SU-DHL-6 (cell line): ENCODE results near the gene VWA3A.
"Not testable (repeated sequence)": the region's sequence is repeated elsewhere in the genome, so short reads cannot be mapped to it uniquely, and the experiment has no call there.

Source experiments
- H2AFZ ChIP-seq: fragments of 200-600 bp; sonication (generic); 2 replicates; pipeline ENCODE4 v1.6.1; 2014; ENCODE audit warnings: low read depth, mild to moderate bottlenecking, moderate library complexity, mixed read lengths, antibody characterized with exemption, low read length; ENCODE audit not compliant: severe bottlenecking
- H3F3A ChIP-seq: fragments of 200-600 bp; shearing (Covaris generic); 2 replicates; pipeline ENCODE4 v1.6.0; 2016; ENCODE audit warnings: antibody characterized with exemption, mild to moderate bottlenecking; ENCODE audit not compliant: insufficient read depth
- H3K27ac ChIP-seq: fragments of 200-600 bp; sonication (generic); 2 replicates; pipeline ENCODE4 v1.5.1; 2016; ENCODE audit warnings: low read depth, mild to moderate bottlenecking, low read length, moderate library complexity, mixed read lengths
- H3K27me3 ChIP-seq: fragments of 200-600 bp; sonication (generic), shearing (Covaris generic); 2 replicates; pipeline ENCODE4 v1.6.0; 2014; ENCODE audit warnings: mild to moderate bottlenecking, low read length
- H3K36me3 ChIP-seq: fragments of 200-600 bp; sonication (generic); 2 replicates; pipeline ENCODE4 v1.6.1; 2014; ENCODE audit warnings: mild to moderate bottlenecking, low read length, mixed read lengths
- H3K4me2 ChIP-seq: fragments of 300-600, 200-600 bp; shearing (Covaris generic), sonication (generic); 2 replicates; pipeline ENCODE4 v1.6.0; 2014; ENCODE audit warnings: low read length, low read depth, mild to moderate bottlenecking; ENCODE audit not compliant: poor library complexity, severe bottlenecking
- H3K4me3 ChIP-seq: fragments of 200-600 bp; sonication (generic); 2 replicates; pipeline ENCODE4 v1.5.1; 2014; ENCODE audit warnings: antibody characterized with exemption, low read length, mild to moderate bottlenecking, mixed read lengths; ENCODE audit not compliant: insufficient read depth, poor library complexity, severe bottlenecking
- H3K79me2 ChIP-seq: fragments of 200-600 bp; sonication (generic); 2 replicates; pipeline ENCODE4 v1.6.1; 2014; ENCODE audit warnings: mild to moderate bottlenecking, low read length, moderate library complexity; ENCODE audit not compliant: insufficient read depth
- H3K9ac ChIP-seq: fragments of 200-600 bp; sonication (generic); 2 replicates; pipeline ENCODE4 v1.7.0; 2014; ENCODE audit warnings: mild to moderate bottlenecking, low read length
- H3K9me2 ChIP-seq: fragments of 200-600 bp; sonication (generic); replicated peaks from 2 replicates; pipeline ENCODE4 v1.6.1; 2014; ENCODE audit warnings: low read length; ENCODE audit not compliant: insufficient read depth
- H3K9me3 ChIP-seq: fragments of 200-600 bp; sonication (generic); 2 replicates; pipeline ENCODE4 v1.6.1; 2014; ENCODE audit warnings: low read length, mixed read lengths; ENCODE audit not compliant: insufficient read depth
- H4K20me1 ChIP-seq: fragments of 200-600 bp; sonication (generic); 2 replicates; pipeline ENCODE4 v1.6.1; 2014; ENCODE audit warnings: low read depth, mild to moderate bottlenecking, antibody characterized with exemption, low read length, moderate library complexity, mixed read lengths
- EZH2phosphoT487 ChIP-seq: fragments of 200-600 bp; sonication (generic), shearing (Covaris generic); conservative IDR thresholded peaks from 2 replicates; pipeline ENCODE4 v1.6.1; 2018; ENCODE audit warnings: mild to moderate bottlenecking, antibody characterized with exemption, low read length, moderate library complexity, mixed read lengths
- TF ChIP-seq, protein P1 (sequence below): fragments of 200-600 bp; sonication (generic); IDR thresholded peaks from one replicate; pipeline ENCODE4 v1.5.1; 2017; ENCODE audit warnings: antibody characterized with exemption, mild to moderate bottlenecking, low read length, moderate library complexity; ENCODE audit not compliant: insufficient read depth, poor library complexity, severe bottlenecking

The VWA3A gene

DNA sequence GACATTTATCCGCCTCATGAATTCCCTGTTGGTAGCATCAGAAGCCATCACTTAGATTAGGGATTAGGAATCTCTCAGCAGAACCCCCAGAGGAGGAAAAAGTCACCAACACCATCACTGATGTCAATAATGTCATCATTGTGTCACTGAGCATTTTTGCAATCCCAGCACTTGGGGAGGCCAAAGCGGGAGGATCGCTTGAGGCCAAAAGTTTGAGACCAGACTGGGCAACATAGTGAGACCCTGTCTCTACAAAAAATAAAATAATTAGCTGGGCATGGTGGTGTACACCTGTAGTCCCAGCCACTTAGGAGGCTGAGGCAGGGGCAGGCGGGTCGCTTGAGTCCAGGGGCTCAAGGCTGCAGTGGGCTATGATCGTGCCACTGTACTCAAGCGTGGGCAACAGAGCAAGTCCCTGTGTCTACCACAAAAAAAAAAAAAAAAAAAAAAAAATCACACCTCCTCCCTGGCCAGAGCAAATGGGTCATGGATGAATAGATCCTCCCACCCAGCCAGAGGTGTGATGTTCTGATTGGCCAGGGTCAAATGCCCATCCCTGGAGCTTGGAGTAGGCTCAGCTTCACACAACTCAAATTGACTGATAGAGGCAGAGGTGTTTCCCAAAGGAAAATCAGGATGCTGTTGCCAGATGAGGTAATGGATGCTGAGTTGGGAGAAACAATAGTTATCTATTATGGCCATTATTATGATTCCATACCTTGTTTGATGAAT lies 31.6 kb downstream of the VWA3A start:
- no peaks in the 10 kb centered on the region for H4K20me1 ChIP-seq
- no peaks in the 10 kb centered on the region for H3K9me3 ChIP-seq
- TF ChIP-seq, protein P1, sequence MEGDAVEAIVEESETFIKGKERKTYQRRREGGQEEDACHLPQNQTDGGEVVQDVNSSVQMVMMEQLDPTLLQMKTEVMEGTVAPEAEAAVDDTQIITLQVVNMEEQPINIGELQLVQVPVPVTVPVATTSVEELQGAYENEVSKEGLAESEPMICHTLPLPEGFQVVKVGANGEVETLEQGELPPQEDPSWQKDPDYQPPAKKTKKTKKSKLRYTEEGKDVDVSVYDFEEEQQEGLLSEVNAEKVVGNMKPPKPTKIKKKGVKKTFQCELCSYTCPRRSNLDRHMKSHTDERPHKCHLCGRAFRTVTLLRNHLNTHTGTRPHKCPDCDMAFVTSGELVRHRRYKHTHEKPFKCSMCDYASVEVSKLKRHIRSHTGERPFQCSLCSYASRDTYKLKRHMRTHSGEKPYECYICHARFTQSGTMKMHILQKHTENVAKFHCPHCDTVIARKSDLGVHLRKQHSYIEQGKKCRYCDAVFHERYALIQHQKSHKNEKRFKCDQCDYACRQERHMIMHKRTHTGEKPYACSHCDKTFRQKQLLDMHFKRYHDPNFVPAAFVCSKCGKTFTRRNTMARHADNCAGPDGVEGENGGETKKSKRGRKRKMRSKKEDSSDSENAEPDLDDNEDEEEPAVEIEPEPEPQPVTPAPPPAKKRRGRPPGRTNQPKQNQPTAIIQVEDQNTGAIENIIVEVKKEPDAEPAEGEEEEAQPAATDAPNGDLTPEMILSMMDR: no peak
- no peak for TF ChIP-seq EZH2phosphoT487
- no peaks in the 10 kb centered on the region for H3K36me3 ChIP-seq
- H3K9me2 ChIP-seq: no peaks in the 10 kb centered on the region
- no peak overlapping the region for H3K4me3 ChIP-seq
- H3K79me2 ChIP-seq: no peaks in the 10 kb centered on the region
- no peak overlapping the region for H3K9ac ChIP-seq
- H2AFZ ChIP-seq: no peak overlapping the region
- no peak overlapping the region for H3K4me2 ChIP-seq
- no peak overlapping the region for H3K27ac ChIP-seq
- H3K27me3 ChIP-seq: no peaks in the 10 kb centered on the region
- H3F3A ChIP-seq: no peaks in the 10 kb centered on the region

- H3K9me3 ChIP-seq: no peaks in the 10 kb centered on the region
- no peak overlapping the region for H2AFZ ChIP-seq
- no peak overlapping the region for H3K27ac ChIP-seq
- no peak overlapping the region for H3K4me2 ChIP-seq
- no peaks in the 10 kb centered on the region for H3K27me3 ChIP-seq
- TF ChIP-seq, protein P1: no peak
- TF ChIP-seq EZH2phosphoT487: no peak
- H3F3A ChIP-seq: no peaks in the 10 kb centered on the region
- H3K9me2 ChIP-seq: no peaks in the 10 kb centered on the region
- H4K20me1 ChIP-seq: no peaks in the 10 kb centered on the region
- no peaks in the 10 kb centered on the region for H3K36me3 ChIP-seq
- H3K4me3 ChIP-seq: no peak overlapping the region
- H3K9ac ChIP-seq: no peak overlapping the region
- no peaks in the 10 kb centered on the region for H3K79me2 ChIP-seq
Measured at GRCh38 chr16:22124583-22125284, 32.4 kb downstream of the VWA3A start.

DNA sequence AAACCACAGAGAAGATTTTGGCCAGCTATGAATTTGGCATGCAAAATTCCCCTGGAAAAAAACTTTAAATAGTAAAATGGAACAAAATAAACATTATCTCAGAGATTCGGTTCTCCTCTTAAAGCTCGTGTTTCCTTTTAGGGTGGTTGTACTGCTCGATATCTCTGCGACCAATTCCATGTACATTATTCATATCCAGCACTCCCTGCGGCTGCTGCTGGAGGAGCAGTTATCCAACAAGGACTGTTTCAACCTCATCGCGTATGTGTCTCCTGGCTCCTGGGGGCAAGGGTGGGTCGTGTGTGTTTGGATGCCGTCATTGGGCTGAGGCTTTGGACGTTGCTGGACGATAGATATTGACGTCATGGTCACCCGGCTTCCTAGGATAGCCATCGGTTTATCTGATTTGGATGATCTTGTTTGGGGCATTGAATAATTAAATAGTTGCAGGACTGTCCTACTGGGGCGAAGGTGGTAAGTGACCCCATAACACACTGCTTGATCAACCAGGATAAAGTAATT lies 33.8 kb downstream of the VWA3A start:
- no peaks in the 10 kb centered on the region for H3K27me3 ChIP-seq
- no peaks in the 10 kb centered on the region for H3K36me3 ChIP-seq
- H3K4me3 ChIP-seq: no peak overlapping the region
- H2AFZ ChIP-seq: no peak overlapping the region
- TF ChIP-seq, protein P1: no peak
- TF ChIP-seq EZH2phosphoT487: no peak
- H3K9me3 ChIP-seq: no peaks in the 10 kb centered on the region
- no peak overlapping the region for H3K27ac ChIP-seq
- no peak overlapping the region for H3K4me2 ChIP-seq
- H4K20me1 ChIP-seq: no peaks in the 10 kb centered on the region
- H3K79me2 ChIP-seq: no peaks in the 10 kb centered on the region
- H3K9ac ChIP-seq: no peak overlapping the region
- no peaks in the 10 kb centered on the region for H3K9me2 ChIP-seq
- H3F3A ChIP-seq: no peaks in the 10 kb centered on the region

DNA sequence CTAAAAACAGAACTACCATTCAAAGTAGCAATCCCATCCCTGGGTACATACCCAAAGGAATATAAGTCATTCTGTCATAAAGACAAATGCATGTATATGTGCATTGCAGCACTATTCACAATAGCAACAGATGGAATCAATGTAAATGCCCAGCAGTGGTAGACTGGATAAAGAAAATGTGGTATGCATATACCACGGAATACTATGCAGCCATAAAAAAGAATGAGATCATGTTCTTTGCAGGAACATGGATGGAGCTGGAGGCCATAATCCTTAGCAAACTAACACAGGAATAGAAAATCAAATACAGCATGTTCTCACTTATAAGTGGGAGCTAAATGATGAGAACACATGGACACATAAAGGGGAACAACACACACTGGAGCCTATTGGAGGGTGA lies 36.2 kb downstream of the VWA3A start:
- not testable (repeated sequence) for H3K79me2 ChIP-seq, H3F3A ChIP-seq, H3K9ac ChIP-seq, H3K4me2 ChIP-seq, H3K9me3 ChIP-seq, H4K20me1 ChIP-seq, H2AFZ ChIP-seq, H3K27ac ChIP-seq, H3K27me3 ChIP-seq, H3K4me3 ChIP-seq, H3K36me3 ChIP-seq, H3K9me2 ChIP-seq
